Measurements from ENCODE around the gene DAAM2.

- TF ChIP-seq CTCF (IDR thresholded peaks at IDR 0.05), result no peak
- no peak for TF ChIP-seq RFX5 (IDR thresholded peaks at IDR 0.05)
- TF ChIP-seq SREBF2 (IDR thresholded peaks at IDR 0.05), result no peak
- TF ChIP-seq KDM5A (IDR thresholded peaks at IDR 0.05), result no peak
- no peak for TF ChIP-seq SMC3 (IDR thresholded peaks at IDR 0.05)
- no peak for TF ChIP-seq POLR2A (IDR thresholded peaks at IDR 0.05; ENCODE audit: low read length)
Observed at GRCh38 chr6:39812853-39813533, 20.8 kb downstream of the DAAM2 start.
